OCI-LY1 (cell line): Measurements from ENCODE around the gene CCDC159.
"Not testable (repeated sequence)": the region's sequence is repeated elsewhere in the genome, so short reads cannot be mapped to it uniquely, and the experiment has no call there.

ENCODE experiments used
- EZH2 ChIP-seq: fragments of 200-600 bp; sonication (generic), shearing (Covaris generic); IDR thresholded peaks from 2 replicates; pipeline ENCODE4 v1.8.0; 2017; ENCODE audit warnings: borderline replicate concordance, mixed run types, mild to moderate bottlenecking, antibody characterized with exemption, low read length, moderate library complexity, mixed read lengths
- TF ChIP-seq, protein P1 (sequence below): fragments of 200-600 bp; sonication (generic), shearing (Covaris generic); IDR thresholded peaks from 2 replicates; pipeline ENCODE4 v1.5.1; 2017; ENCODE audit warnings: mild to moderate bottlenecking, antibody characterized with exemption, low read length, moderate library complexity, mixed read lengths

DNA sequence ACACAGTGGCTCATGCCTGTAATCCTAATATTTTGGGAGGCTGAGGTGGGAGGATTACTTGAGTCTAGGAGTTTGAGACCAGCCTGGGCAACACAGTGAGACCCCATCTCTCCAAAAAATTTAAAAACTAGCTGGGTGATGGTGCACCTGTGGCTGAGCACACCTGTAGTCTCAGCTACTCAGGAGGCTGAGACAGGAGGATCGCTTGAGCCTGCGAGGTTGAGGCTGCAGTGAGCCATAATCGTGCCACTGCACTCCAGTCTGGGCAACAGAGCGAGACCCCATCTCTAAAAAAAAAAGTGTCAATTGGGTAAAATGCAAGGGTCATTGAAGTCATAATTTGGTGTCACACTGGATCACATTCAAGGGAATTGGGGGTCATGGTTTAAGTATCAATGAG lies 7.8 kb downstream of the CCDC159 start:
- TF ChIP-seq, protein P1, sequence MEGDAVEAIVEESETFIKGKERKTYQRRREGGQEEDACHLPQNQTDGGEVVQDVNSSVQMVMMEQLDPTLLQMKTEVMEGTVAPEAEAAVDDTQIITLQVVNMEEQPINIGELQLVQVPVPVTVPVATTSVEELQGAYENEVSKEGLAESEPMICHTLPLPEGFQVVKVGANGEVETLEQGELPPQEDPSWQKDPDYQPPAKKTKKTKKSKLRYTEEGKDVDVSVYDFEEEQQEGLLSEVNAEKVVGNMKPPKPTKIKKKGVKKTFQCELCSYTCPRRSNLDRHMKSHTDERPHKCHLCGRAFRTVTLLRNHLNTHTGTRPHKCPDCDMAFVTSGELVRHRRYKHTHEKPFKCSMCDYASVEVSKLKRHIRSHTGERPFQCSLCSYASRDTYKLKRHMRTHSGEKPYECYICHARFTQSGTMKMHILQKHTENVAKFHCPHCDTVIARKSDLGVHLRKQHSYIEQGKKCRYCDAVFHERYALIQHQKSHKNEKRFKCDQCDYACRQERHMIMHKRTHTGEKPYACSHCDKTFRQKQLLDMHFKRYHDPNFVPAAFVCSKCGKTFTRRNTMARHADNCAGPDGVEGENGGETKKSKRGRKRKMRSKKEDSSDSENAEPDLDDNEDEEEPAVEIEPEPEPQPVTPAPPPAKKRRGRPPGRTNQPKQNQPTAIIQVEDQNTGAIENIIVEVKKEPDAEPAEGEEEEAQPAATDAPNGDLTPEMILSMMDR: not testable (repeated sequence)
- TF ChIP-seq EZH2: not testable (repeated sequence)
